LHCN-M2 (cell line): Measurements from ENCODE around the gene RUFY1. TPM values are rescaled to one million over a fixed set of nuclear protein-coding genes. Genes with fewer than 3 reads are reported as not detected.

Experiments
- DNase-seq: peaks from one replicate; pipeline ENCODE4 v3.0.0-alpha.2; 2012; ENCODE audit warnings: low read depth
- total RNA-seq: library from RNA; depleted of rRNA; stranded (reverse); fragments of >200 nt; gene quantifications from 2 replicates; pipeline ENCODE4 v1.2.3, GENCODE V29; 2014

RUFY1 gene
- total RNA-seq, 1 experiment from 2014 or later, result 35.5 TPM

DNA sequence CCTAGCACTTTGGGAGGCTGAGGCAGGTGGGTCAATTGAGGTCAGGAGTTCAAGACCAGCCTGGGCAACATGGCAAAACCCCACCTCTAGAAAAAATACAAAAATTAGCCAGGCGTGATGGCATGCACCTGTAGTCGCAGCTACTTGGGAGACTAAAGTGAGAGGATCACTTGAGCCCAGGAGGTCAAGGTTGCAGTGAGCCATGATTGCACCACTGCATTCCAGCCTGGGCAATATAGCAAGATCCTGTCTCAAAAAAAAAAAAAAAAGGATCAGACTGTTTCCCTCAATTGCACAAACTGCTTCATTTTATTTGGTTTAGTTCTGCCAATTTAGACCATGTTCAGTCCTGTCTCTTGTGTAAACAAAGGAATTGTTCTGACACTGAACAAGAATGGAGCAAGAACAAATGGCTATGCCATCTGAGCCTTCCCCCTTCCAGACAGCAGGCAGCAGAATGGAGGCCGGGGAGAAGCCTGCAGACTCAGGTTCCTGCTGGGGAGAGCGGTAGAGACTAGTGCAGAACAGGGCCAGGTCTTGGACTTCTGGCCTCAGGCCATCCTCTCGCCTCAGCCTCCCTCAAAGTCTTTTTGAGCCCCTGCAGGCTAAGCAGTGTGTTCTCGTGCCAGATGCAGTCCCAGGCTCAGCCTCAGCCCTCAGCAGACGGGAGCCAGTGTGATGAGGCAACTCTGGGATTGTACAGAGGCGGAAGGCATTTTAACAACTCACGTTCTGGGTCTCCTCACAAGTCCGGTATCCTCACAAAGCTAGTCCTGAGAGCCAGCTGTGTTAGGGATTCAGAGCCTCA lies 54.9 kb downstream of the RUFY1 start:
- no peak for DNase-seq

GRCh38 chr5:179606071-179606909 lies 55.9 kb downstream of the RUFY1 start:
- no peak for DNase-seq

DNA sequence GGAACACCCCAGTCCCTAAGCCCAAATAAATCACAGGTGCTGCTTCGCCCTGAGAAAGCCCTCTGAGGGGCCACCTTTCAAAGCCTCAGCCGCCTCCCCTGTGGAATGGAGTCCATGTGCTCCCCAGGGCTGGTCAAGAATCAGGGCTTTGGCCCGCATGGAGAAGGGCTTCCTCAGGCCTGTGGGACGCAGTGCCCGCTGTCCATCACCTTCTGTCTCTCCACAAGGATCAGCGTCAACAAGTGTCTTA lies 56.5 kb downstream of the RUFY1 start:
- no peak for DNase-seq

- no peak for DNase-seq
Measured at GRCh38 chr5:179607160-179607931, 57.0 kb downstream of the RUFY1 start.

GRCh38 chr5:179608131-179608581 lies 57.8 kb downstream of the RUFY1 start:
- DNase-seq, result no peak

GRCh38 chr5:179609834-179610108 lies 59.4 kb downstream of the RUFY1 start:
- no peak for DNase-seq

GRCh38 chr5:179610109-179610902 lies 60.0 kb downstream of the RUFY1 start:
- no peak for DNase-seq

DNA sequence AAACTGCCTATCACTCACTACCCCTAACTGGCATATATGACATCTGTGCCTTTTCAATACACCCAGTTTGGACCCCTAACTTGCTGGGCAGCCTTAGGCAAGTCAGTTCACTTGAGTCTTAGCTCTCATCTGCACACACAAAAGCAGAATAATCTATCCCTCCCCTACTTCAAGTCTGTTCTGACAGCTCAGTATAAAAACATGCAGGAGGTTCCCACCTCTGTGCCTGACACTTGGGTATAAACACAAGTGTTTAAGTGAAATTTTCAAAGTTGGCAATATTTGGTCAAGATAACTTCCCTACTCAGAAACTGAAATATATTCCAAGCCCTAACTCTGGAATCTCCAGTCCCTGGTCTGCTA lies 60.5 kb downstream of the RUFY1 start:
- DNase-seq, result no peak

DNA sequence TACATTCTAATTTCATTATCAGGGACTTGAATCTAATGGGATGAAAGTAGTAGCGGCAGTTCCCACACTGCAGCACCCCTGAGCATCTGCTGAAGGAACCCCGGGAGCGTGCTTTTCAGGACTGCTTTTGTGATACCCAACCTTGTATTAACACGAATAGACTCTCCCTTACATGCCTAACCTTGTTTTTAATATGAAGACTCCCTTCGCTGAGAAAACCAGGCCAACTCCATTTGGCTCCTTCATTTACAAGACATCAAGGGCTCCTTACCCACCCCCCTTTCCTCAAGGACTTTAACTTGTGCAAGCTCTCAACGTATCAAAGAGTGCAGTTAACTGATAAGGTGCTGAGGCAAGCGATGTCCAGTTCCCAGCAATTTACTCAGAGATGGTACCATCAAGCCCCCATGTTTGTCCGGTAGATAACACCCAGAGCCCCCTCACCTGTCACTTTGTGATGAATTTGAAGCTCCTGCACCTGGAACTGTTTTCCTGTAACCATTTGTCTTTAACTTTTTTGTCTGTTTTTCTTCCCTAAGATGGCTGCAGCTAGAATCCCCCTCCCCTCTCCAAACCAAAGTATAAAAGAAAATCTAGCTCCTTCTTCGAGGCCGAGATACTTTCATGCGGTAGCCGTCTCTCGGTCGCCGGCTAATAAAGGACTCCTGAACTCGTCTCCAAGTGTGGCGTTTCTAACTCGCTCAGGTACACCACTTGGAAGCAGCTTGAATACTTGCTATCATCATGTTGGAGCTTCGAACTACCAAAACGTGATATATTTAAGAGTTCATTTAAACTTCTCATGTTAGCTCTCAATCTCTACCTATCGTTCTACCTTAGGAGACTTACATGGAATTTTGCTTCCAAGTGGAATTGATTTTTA lies 62.5 kb downstream of the RUFY1 start:
- no peak for DNase-seq

DNA sequence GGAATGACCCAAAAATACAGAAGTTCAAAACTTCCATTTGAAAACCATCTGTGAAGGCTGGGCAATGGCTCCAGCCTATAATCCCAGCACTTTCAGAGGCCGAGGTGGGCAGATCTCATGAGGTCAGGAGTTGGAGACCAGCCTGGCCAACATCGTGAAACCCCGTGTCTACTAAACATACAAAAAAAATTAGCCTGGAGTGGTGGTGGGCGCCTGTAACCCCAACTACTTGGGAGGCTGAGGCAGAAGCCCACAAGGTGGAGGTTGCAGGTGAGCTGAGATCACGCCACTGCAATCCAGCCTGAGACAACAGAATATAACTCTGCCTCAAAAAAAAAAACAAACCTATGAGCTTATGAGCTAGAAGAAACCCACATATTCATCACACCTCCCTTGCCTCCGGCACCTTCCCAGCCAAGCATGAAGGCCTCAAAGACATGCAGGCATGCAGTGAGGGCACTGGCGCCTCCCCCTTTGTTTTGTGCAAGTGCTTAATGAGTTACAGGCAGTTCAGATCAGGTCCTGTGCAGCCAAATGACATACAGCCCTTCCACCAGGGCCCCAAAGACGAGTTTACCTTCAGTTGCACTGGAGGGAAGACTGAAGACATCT lies 63.2 kb downstream of the RUFY1 start:
- DNase-seq, result no peak

DNA sequence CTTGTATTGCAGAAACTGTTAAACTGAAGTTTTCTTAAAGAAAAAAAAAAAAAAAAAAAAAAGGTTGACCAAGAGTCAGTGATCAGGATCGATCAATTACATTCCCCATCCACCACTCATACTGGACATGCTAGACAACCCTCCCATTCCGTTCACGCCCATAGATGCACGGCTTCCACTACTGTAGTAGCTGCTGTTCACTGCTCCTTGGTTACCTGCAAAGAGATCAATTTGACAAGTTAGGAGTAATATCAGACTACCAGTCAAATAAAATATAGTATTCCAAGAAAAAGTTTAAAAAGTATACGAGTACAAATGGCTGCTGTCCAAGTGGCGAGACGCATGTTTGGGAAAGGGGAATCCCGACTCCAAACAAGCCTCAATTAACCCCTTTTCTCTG lies 64.4 kb downstream of the RUFY1 start:
- DNase-seq, result no peak

- no peak for DNase-seq
Measured at GRCh38 chr5:179615203-179615602, 64.8 kb downstream of the RUFY1 start.

GRCh38 chr5:179616002-179616594 lies 65.7 kb downstream of the RUFY1 start:
- no peak for DNase-seq

- DNase-seq, result no peak
Measured at GRCh38 chr5:179617930-179618329, 67.6 kb downstream of the RUFY1 start.

- no peak for DNase-seq
Measured at GRCh38 chr5:179618923-179619554, 68.7 kb downstream of the RUFY1 start.

DNA sequence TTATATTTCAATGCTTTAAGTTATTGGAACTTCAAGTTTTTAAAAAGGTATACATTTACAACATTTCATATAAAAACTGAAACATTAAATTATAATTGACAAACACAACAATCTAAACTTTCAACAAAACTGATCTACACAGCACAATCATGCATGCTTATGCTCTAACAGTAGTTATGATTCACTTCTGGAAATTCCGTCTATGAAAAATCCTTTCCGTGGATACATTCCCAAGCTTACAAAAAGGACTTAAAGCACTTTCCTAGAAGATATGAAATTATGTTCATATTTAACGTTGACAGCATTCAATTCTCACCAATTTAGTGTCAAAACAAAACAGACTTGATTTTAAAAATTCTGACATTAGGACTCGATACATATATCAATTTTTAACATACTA lies 69.4 kb downstream of the RUFY1 start:
- DNase-seq, result no peak

- DNase-seq, result no peak
Measured at GRCh38 chr5:179620293-179620692, 69.9 kb downstream of the RUFY1 start.

- no peak for DNase-seq
Measured at GRCh38 chr5:179620703-179621350, 70.5 kb downstream of the RUFY1 start.
